HepG2 (cell line): ENCODE measurements around the gene CDYL. TPM values are rescaled to one million over a fixed set of nuclear protein-coding genes. Genes with fewer than 3 reads are reported as not detected.

Experiments used
- ATAC-seq: fragments of 200-7000 bp; cut with Tn5 transposase; 3 replicates; pipeline ENCODE4 v1.9.1; 2020; ENCODE audit warnings: mild to moderate bottlenecking, moderate library complexity
- BruUV-seq: library from RNA; stranded (reverse); fragments of 400-500 nt; replicated peaks from 2 replicates; lab custom pipeline; 2021; lab: Mats Ljungman, UMichigan
- CTCF ChIA-PET: fragments of 300-600 bp; formaldehyde crosslinking; extraction: SDS; loops from one replicate; lab custom pipeline; 2021; ENCODE audit warnings: low total read pairs, inconsistent platforms, low intra/inter-chr PET ratio; lab: Yijun Ruan, JAX
- POLR2A ChIA-PET: fragments of 350-600 bp; sonication (Branson Sonifier 250); formaldehyde crosslinking; loops from one replicate; lab custom pipeline; 2020; ENCODE audit warnings: antibody characterized with exemption, inconsistent platforms; lab: Yijun Ruan, JAX
- DNase-seq: peaks from one replicate; pipeline ENCODE4 v3.0.0-alpha.2; 2015; ENCODE audit warnings: low spot score
- FAIRE-seq: peaks from 3 replicates; lab custom pipeline; 2011; peaks lifted over from hg19 to GRCh38; lab: Jason Lieb, UNC
- H2AFZ ChIP-seq: one replicate; pipeline ENCODE4 v1.6.1; 2011; ENCODE audit warnings: low read length, inconsistent platforms
- H3K27ac ChIP-seq: fragments of 300-600 bp; 3 replicates; pipeline ENCODE4 v1.8.0; 2011; ENCODE audit warnings: mixed run types, mild to moderate bottlenecking, mixed read lengths, low read length, inconsistent platforms; ENCODE audit not compliant: insufficient read depth; ENCODE audit errors: extremely low read length
- H3K27me3 ChIP-seq, 2 experiments: fragments of 200-600 bp in 1 of 2; 2 replicates in 1 of 2; 3 replicates in 1 of 2; pipeline versions ENCODE4 v1.6.0 to v1.8.0; 2011; ENCODE audit warnings: low read length in 2 of 2, mild to moderate bottlenecking in 2 of 2, moderate library complexity in 2 of 2, inconsistent platforms in 1 of 2; ENCODE audit not compliant: insufficient read depth in 2 of 2, control insufficient read depth in 1 of 2
- H3K36me3 ChIP-seq, 2 experiments: fragments of 200-600 bp in 1 of 2; replicated peaks in 1 of 2; 2 replicates in 1 of 2; 3 replicates in 1 of 2; pipeline versions ENCODE4 v1.5.1 to v1.8.0; 2011; ENCODE audit warnings: low read length in 2 of 2, inconsistent platforms in 1 of 2; ENCODE audit not compliant: insufficient read depth in 2 of 2, control insufficient read depth in 1 of 2
- H3K4me1 ChIP-seq: 2 replicates; pipeline ENCODE4 v1.5.1; 2012; ENCODE audit warnings: low read length, inconsistent platforms; ENCODE audit not compliant: insufficient read depth
- H3K4me2 ChIP-seq: 2 replicates; pipeline ENCODE4 v1.6.0; 2011; ENCODE audit warnings: low read depth, low read length, inconsistent platforms
- H3K4me3 ChIP-seq, 3 experiments: fragments of 200-600 bp in 1 of 3; sonication (generic), shearing (Covaris generic) in 1 of 3; replicated peaks in 1 of 3; 2 replicates each; pipeline ENCODE4 v1.5.1; 2011 to 2016; ENCODE audit warnings: low read length in 3 of 3, inconsistent platforms in 2 of 3, low read depth in 2 of 3, mild to moderate bottlenecking in 2 of 3, control low read depth in 1 of 3, mixed read lengths in 1 of 3; ENCODE audit not compliant: insufficient read depth in 1 of 3
- H3K79me2 ChIP-seq: one replicate; pipeline ENCODE4 v1.6.1; 2011; ENCODE audit warnings: low read length, inconsistent platforms; ENCODE audit not compliant: insufficient read depth
- H3K9ac ChIP-seq: 2 replicates; pipeline ENCODE4 v1.6.0; 2011; ENCODE audit warnings: mild to moderate bottlenecking, low read depth, low read length, inconsistent platforms; ENCODE audit not compliant: insufficient read depth
- H3K9me3 ChIP-seq: 2 replicates; pipeline ENCODE4 v1.5.1; 2012; ENCODE audit warnings: mild to moderate bottlenecking, low read length
- H4K20me1 ChIP-seq: 2 replicates; pipeline ENCODE4 v1.6.0; 2011; ENCODE audit warnings: inconsistent platforms, mild to moderate bottlenecking, low read length, moderate library complexity; ENCODE audit not compliant: insufficient read depth
- ATF7 ChIP-seq, 2 experiments: fragments of 450-650 bp in 1 of 2; sonication (generic) in 1 of 2; formaldehyde crosslinking in 1 of 2; IDR thresholded peaks; 2 replicates each; pipeline versions ENCODE4 v1.4.0 to v1.6.1; 2016 to 2020; ENCODE audit warnings: antibody characterized with exemption in 1 of 2, mild to moderate bottlenecking in 1 of 2, missing genetic modification reagents in 1 of 2
- DRAP1 ChIP-seq: IDR thresholded peaks from 2 replicates; pipeline ENCODE4 v1.6.1; 2016; ENCODE audit warnings: missing genetic modification reagents, missing compliant biosample characterization
- HNRNPK ChIP-seq: fragments of 200-400 bp; formaldehyde crosslinking; IDR thresholded peaks from 2 replicates; pipeline ENCODE4 v1.6.1; 2018; ENCODE audit warnings: low read length, low read depth, moderate library complexity, mild to moderate bottlenecking; ENCODE audit not compliant: poor library complexity, severe bottlenecking
- KLF12 ChIP-seq: sonication (generic); formaldehyde crosslinking; IDR thresholded peaks from 2 replicates; pipeline ENCODE4 v1.4.0; 2020; ENCODE audit warnings: missing genetic modification reagents, borderline replicate concordance
- LRRFIP1 ChIP-seq: sonication (generic); formaldehyde crosslinking; conservative IDR thresholded peaks from 2 replicates; pipeline ENCODE4 v1.4.0; 2020; ENCODE audit warnings: missing genetic modification reagents
- SRF ChIP-seq: IDR thresholded peaks from 2 replicates; pipeline ENCODE4 v1.6.1; 2011; ENCODE audit warnings: mild to moderate bottlenecking, low read depth, low read length, moderate library complexity
- TFE3 ChIP-seq: IDR thresholded peaks from 2 replicates; pipeline ENCODE4 v1.6.1; 2016
- ZFP36 ChIP-seq: fragments of 150-350 bp; IDR thresholded peaks from 2 replicates; pipeline ENCODE4 v1.6.1; 2018; ENCODE audit warnings: borderline replicate concordance, low read length, low read depth; ENCODE audit not compliant: partially characterized antibody
- ZNF34 ChIP-seq: sonication (generic); formaldehyde crosslinking; IDR thresholded peaks from 2 replicates; pipeline ENCODE4 v1.4.0; 2020; ENCODE audit warnings: mild to moderate bottlenecking, missing genetic modification reagents, borderline replicate concordance
- ZNF484 ChIP-seq: sonication (generic); formaldehyde crosslinking; IDR thresholded peaks from 2 replicates; pipeline ENCODE4 v1.5.1; 2020; ENCODE audit warnings: mild to moderate bottlenecking, low read depth, missing genetic modification reagents, borderline replicate concordance
- ZNF841 ChIP-seq: sonication (generic); formaldehyde crosslinking; IDR thresholded peaks from 2 replicates; pipeline ENCODE4 v1.8.1; 2023; ENCODE audit warnings: missing genetic modification reagents, borderline replicate concordance
- WGBS: methylation state at CpG from one replicate; pipeline ENCODE4 v1.1.6; 2017; ENCODE audit warnings: low lambda C conversion rate; 5-methylcytosine and 5-hydroxymethylcytosine counted together
- in situ Hi-C: cut with HindIII; loops from 2 replicates; pipeline ENCODE4 v1.10.0; 2017; ENCODE audit warnings: low pct_unique_long_range_greater_than_20kb; ENCODE audit not compliant: extremely low pct_ligation_motif_present
- intact Hi-C: fragments of 100-400 bp; cut with micrococcal nuclease; formaldehyde crosslinking; loops from one replicate; pipeline ENCODE4 v1.10.0; 2022; ENCODE audit not compliant: unreplicated experiment
- polyA plus RNA-seq, 8 experiments: library from polyadenylated mRNA; depleted of rRNA in 3 of 8; stranded (reverse) in 7 of 8; unstranded in 1 of 8; fragments of >200 nt; fragmentation: Illumina TruSeq in 4 of 8; extraction: Trizol in 4 of 8; gene quantifications; 2 replicates each; pipeline versions ENCODE4 v1.2.1 to v1.2.3, GENCODE V29; 2011 to 2016; ENCODE audit warnings: low read depth in 4 of 8, missing spikeins in 1 of 8, mixed read lengths in 1 of 8; ENCODE audit not compliant: insufficient read depth in 1 of 8
- total RNA-seq, 5 experiments: library from RNA; depleted of rRNA; stranded (reverse); fragments of >200 nt; fragmentation: Illumina TruSeq; extraction: Trizol; gene quantifications; 2 replicates each; pipeline ENCODE4 v1.2.3, GENCODE V29; 2016; ENCODE audit warnings: low read depth in 1 of 5

Gene CDYL
- total and polyA plus RNA-seq, 2 of the 13 experiments (the other 11 are each of a cell fraction or from before 2014, with no cell fraction given): 22.8 to 105 TPM

- H3K27me3 ChIP-seq: no peaks in the 10 kb centered on the region
- no peak overlapping the region for H3K4me2 ChIP-seq
- DNase-seq (no peak), ATAC-seq (no peak)
- CTCF ChIA-PET: no interaction called here
- intact Hi-C loops: no loop called here
- no peak overlapping the region for H3K9ac ChIP-seq
- H3K9me3 ChIP-seq: no peaks in the 10 kb centered on the region
- TF ChIP-seq ZNF34 (CRISPR knock-in tag) (no peak), ZFP36 (no peak)
- TF ChIP-seq, all 625 proteins: peak for 0
- H3K4me1 ChIP-seq: 0 out of 2 replicates have a peak, but pooled peaks cover 4% of the 10 kb centered on the region
- no TSS peak for BruUV-seq
- H3K79me2 ChIP-seq: peaks cover 2% of the 10 kb centered on the region
- no peak overlapping the region for H3K4me3 ChIP-seq
- POLR2A ChIA-PET: no interaction called here
- 96% methylated on average over 11 of the region's 11 CpGs for WGBS
- no peak for FAIRE-seq
- in situ Hi-C loops: no loop called here
- H3K27ac ChIP-seq: no peak overlapping the region
- no peak overlapping the region for H2AFZ ChIP-seq
- H3K36me3 ChIP-seq: peaks cover 5 to 24% of the 10 kb centered on the region in 2 experiments; a peak in 4 of 5 replicates
- H4K20me1 ChIP-seq: no peaks in the 10 kb centered on the region
Observed at GRCh38 chr6:4906293-4907276, 130.4 kb downstream of the CDYL start.

GRCh38 chr6:4907602-4908001 is 131.4 kb downstream of the CDYL start:
- peaks cover 2% of the 10 kb centered on the region for H3K79me2 ChIP-seq
- 0 out of 2 replicates have a peak, but pooled peaks cover 4% of the 10 kb centered on the region for H3K4me1 ChIP-seq
- WGBS: 93% methylated on average over 6 of the region's 6 CpGs
- H3K4me2 ChIP-seq: no peak overlapping the region
- intact Hi-C loops: no loop called here
- H3K27ac ChIP-seq: no peak overlapping the region
- BruUV-seq: no TSS peak
- no peak overlapping the region for H3K9ac ChIP-seq
- POLR2A ChIA-PET: no interaction called here
- no peak overlapping the region for H3K4me3 ChIP-seq
- no peak for FAIRE-seq
- in situ Hi-C loops: no loop called here
- H3K27me3 ChIP-seq: no peaks in the 10 kb centered on the region
- CTCF ChIA-PET: no interaction called here
- H3K9me3 ChIP-seq: no peaks in the 10 kb centered on the region
- H2AFZ ChIP-seq: no peak overlapping the region
- H4K20me1 ChIP-seq: no peaks in the 10 kb centered on the region
- ATAC-seq: no peak
- peaks cover 6 to 17% of the 10 kb centered on the region in 2 experiments; a peak in 4 of 5 replicates for H3K36me3 ChIP-seq
- DNase-seq: no peak
- no peak for TF ChIP-seq DRAP1 (CRISPR knock-in tag)
- no peak for TF ChIP-seq KLF12
- TF ChIP-seq ZNF484: no peak
- no peak for TF ChIP-seq LRRFIP1 (CRISPR knock-in tag)
- no peak for TF ChIP-seq HNRNPK
- TF ChIP-seq ZNF841: no peak
- no peak for TF ChIP-seq TFE3 (CRISPR knock-in tag)
- TF ChIP-seq SRF: no peak
- no peak for TF ChIP-seq ATF7 (IDR thresholded peaks at IDR 0.05)
- TF ChIP-seq ATF7 (CRISPR knock-in tag; IDR thresholded peaks at IDR 0.05): no peak
